Measurements from ENCODE around the gene FNDC11. TPM values are rescaled to one million over a fixed set of nuclear protein-coding genes. Genes with fewer than 3 reads are reported as not detected.

The FNDC11 gene
- total RNA-seq, 2 experiments from 2014 or later = 0.23 to 0.27 TPM

GRCh38 chr20:63539092-63539430 lies 14.9 kb upstream of the FNDC11 start:
- POLR2A ChIA-PET = interaction anchor here (0.9 to 1.2 kb wide), 3 partner anchors 12 to 29 kb away, joined by 3 to 4 read pairs (median 3); no protein-coding TSS in a partner anchor
- intact Hi-C loops (cut with micrococcal nuclease) = no loop called here
- peaks cover 17% of the 10 kb centered on the region for H3K4me1 Mint-ChIP-seq (ENCODE audit: low read depth)

GRCh38 chr20:63539441-63540370 lies 14.3 kb upstream of the FNDC11 start:
- DNase-seq (no peak), ATAC-seq (no peak)
- H3K27ac Mint-ChIP-seq = no peak overlapping the region
- H3K36me3 Mint-ChIP-seq (ENCODE audit: low read depth) = no peaks in the 10 kb centered on the region
- TF ChIP-seq CTCF (IDR thresholded peaks at IDR 0.05) = no peak
- ChIA-PET CTCF (interaction anchor here (0.7 to 3.5 kb wide), 8 partner anchors 28 to 499 kb away, joined by 3 to 20 read pairs (median 3); no protein-coding TSS in a partner anchor), POLR2A (interaction anchor here (0.9 to 1.2 kb wide), 3 partner anchors 11 to 28 kb away, joined by 3 to 4 read pairs (median 3); no protein-coding TSS in a partner anchor)
- H3K4me1 Mint-ChIP-seq (ENCODE audit: low read depth) = peaks cover 17% of the 10 kb centered on the region
- no peaks in the 10 kb centered on the region for H3K9me3 Mint-ChIP-seq
- intact Hi-C loops (cut with micrococcal nuclease) = no loop called here
- H3K27me3 Mint-ChIP-seq = no peaks in the 10 kb centered on the region
- H3K4me3 Mint-ChIP-seq = no peak overlapping the region

More at GRCh38 chr20:63539092-63539430, 14.9 kb upstream of the FNDC11 start:
- Mint-ChIP-seq H3K27ac (no peak overlapping the region), H3K27me3 (no peaks in the 10 kb centered on the region), H3K9me3 (no peaks in the 10 kb centered on the region), H3K4me3 (no peak overlapping the region), H3K36me3 (ENCODE audit: low read depth) (no peaks in the 10 kb centered on the region)
- CTCF ChIA-PET = interaction anchor here (0.7 to 3.5 kb wide), 12 partner anchors 18 to 500 kb away, joined by 3 to 20 read pairs (median 4); partner anchors contain the start of genes LIME1 and RTEL1
- ATAC-seq = no peak
- TF ChIP-seq CTCF (IDR thresholded peaks at IDR 0.05) = no peak
- no peak for DNase-seq

GRCh38 chr20:63540417-63541186 lies 13.4 kb upstream of the FNDC11 start:
- intact Hi-C loops (cut with micrococcal nuclease) = no loop called here
- Mint-ChIP-seq H3K27me3 (no peaks in the 10 kb centered on the region), H3K4me3 (no peak overlapping the region), H3K4me1 (ENCODE audit: low read depth) (peaks cover 17% of the 10 kb centered on the region), H3K27ac (no peak overlapping the region), H3K9me3 (no peaks in the 10 kb centered on the region), H3K36me3 (ENCODE audit: low read depth) (no peaks in the 10 kb centered on the region)
- ChIA-PET POLR2A (no interaction called here), CTCF (interaction anchor here (1.4 kb wide), 1 partner anchor 37 kb away, joined by 3 read pairs; no protein-coding TSS in a partner anchor)
- TF ChIP-seq CTCF (IDR thresholded peaks at IDR 0.05) = no peak
- DNase-seq (no peak), ATAC-seq (no peak)

- POLR2A ChIA-PET = no interaction called here
- intact Hi-C loops (cut with micrococcal nuclease) = no loop called here
- no peak overlapping the region for H3K27ac Mint-ChIP-seq
- no peak overlapping the region for H3K4me3 Mint-ChIP-seq
- peaks cover 17% of the 10 kb centered on the region for H3K4me1 Mint-ChIP-seq (ENCODE audit: low read depth)
- no peaks in the 10 kb centered on the region for H3K27me3 Mint-ChIP-seq
- DNase-seq = no peak
- CTCF ChIA-PET = no interaction called here
- TF ChIP-seq CTCF (IDR thresholded peaks at IDR 0.05) = no peak
- no peak for ATAC-seq
- no peaks in the 10 kb centered on the region for H3K9me3 Mint-ChIP-seq
- no peaks in the 10 kb centered on the region for H3K36me3 Mint-ChIP-seq (ENCODE audit: low read depth)
These were observed 12.6 kb upstream of the FNDC11 start for GRCh38 chr20:63541371-63541770.
